GM21825 (cell line): ENCODE measurements around the gene EVPL.
"Not testable (repeated sequence)": the region's sequence is repeated elsewhere in the genome, so short reads cannot be mapped to it uniquely, and the experiment has no call there.

Source experiments
- ATAC-seq: cut with Tn5 transposase; IDR thresholded peaks from one replicate; pipeline ENCODE4 v1.9.1; 2021; ENCODE audit warnings: mild to moderate bottlenecking, moderate library complexity; ENCODE audit not compliant: unreplicated experiment

EVPL gene

GRCh38 chr17:75970011-75970523 is 57.0 kb downstream of the EVPL start:
- ATAC-seq, result no peak

- ATAC-seq, result not testable (repeated sequence)
These were observed 58.1 kb downstream of the EVPL start for GRCh38 chr17:75969044-75969443.

- no peak for ATAC-seq
These were observed 61.6 kb downstream of the EVPL start for GRCh38 chr17:75965468-75965867.

GRCh38 chr17:75959839-75960511 is 67.1 kb downstream of the EVPL start:
- ATAC-seq, result no peak

- no peak for ATAC-seq
These were observed 67.9 kb downstream of the EVPL start for GRCh38 chr17:75959051-75959838.
